WERI-Rb-1 (cell line): ENCODE data around the gene C18orf32.
A peak's percentile ranks its signal among the peaks of the same experiment; 100 is the strongest.
"Not testable (repeated sequence)": the region's sequence is repeated elsewhere in the genome, so short reads cannot be mapped to it uniquely, and the experiment has no call there.

Source experiments
- DNase-seq: peaks from one replicate; pipeline ENCODE4 v3.0.0-alpha.2; 2020
- H3K27ac ChIP-seq: fragments of 250-450 bp; sonication (Bioruptor Pico); 2 replicates; pipeline ENCODE4 v1.5.1; 2020; ENCODE audit warnings: mild to moderate bottlenecking, moderate library complexity
- H3K27me3 ChIP-seq: fragments of 250-450 bp; sonication (Bioruptor Pico); 2 replicates; pipeline ENCODE4 v1.5.1; 2021; ENCODE audit warnings: mild to moderate bottlenecking, low read depth, moderate library complexity; ENCODE audit not compliant: insufficient read depth, severe bottlenecking
- H3K36me3 ChIP-seq: fragments of 250-450 bp; sonication (Bioruptor Pico); 2 replicates; pipeline ENCODE4 v1.5.1; 2020; ENCODE audit warnings: mild to moderate bottlenecking, moderate library complexity
- H3K4me3 ChIP-seq: 2 replicates; pipeline ENCODE4 v1.5.1; 2011; ENCODE audit warnings: low read depth, mild to moderate bottlenecking, control low read depth, low read length
- H3K9me3 ChIP-seq: fragments of 250-450 bp; sonication (Bioruptor Pico); 2 replicates; pipeline ENCODE4 v1.5.1; 2021; ENCODE audit warnings: mild to moderate bottlenecking, moderate library complexity; ENCODE audit not compliant: severe bottlenecking
- TF ChIP-seq, protein P1 (sequence below): IDR thresholded peaks from 2 replicates; pipeline ENCODE4 v1.5.1; 2011; ENCODE audit warnings: low read depth, mild to moderate bottlenecking, control low read depth, inconsistent platforms, low read length

Gene C18orf32

DNA sequence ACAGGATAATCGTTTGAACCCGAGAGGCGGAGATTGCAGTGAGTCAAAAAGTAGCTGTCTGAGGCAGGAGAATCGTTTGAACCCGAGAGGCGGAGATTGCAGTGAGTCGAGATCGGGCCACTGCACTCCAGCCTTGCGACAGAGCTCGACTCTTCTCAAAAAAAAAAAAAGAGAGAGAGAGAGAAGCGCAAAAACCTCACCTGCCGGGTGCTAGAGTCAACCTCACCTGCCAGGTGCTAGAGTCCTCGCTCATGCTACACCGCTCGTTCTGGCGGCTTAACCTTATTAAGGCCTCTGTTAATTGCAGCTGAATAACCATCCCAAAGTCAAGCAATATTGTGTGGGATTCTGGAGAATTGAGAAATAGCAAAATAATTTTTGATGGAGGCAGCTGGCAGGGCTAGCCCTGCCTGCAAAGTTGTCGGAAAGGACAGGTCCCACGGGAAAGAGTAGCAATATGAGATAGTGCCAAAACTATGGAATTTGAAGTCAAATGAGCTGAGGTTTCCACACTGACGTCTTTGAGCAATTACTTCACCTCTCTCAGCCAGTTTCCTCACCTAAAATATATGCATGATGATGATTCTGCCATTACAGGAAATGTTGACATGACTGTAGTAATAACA lies 25.9 kb downstream of the C18orf32 start:
- H3K4me3 ChIP-seq, result peak overlapping the region; percentile 70
- TF ChIP-seq, protein P1, sequence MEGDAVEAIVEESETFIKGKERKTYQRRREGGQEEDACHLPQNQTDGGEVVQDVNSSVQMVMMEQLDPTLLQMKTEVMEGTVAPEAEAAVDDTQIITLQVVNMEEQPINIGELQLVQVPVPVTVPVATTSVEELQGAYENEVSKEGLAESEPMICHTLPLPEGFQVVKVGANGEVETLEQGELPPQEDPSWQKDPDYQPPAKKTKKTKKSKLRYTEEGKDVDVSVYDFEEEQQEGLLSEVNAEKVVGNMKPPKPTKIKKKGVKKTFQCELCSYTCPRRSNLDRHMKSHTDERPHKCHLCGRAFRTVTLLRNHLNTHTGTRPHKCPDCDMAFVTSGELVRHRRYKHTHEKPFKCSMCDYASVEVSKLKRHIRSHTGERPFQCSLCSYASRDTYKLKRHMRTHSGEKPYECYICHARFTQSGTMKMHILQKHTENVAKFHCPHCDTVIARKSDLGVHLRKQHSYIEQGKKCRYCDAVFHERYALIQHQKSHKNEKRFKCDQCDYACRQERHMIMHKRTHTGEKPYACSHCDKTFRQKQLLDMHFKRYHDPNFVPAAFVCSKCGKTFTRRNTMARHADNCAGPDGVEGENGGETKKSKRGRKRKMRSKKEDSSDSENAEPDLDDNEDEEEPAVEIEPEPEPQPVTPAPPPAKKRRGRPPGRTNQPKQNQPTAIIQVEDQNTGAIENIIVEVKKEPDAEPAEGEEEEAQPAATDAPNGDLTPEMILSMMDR, result no peak
- peaks cover 2% of the 10 kb centered on the region; the same call in 1 of the 2 replicates for H3K36me3 ChIP-seq
- H3K27me3 ChIP-seq, result no peaks in the 10 kb centered on the region
- no peak overlapping the region; the same call in 1 of the 2 replicates for H3K27ac ChIP-seq
- no peak for DNase-seq
- no peaks in the 10 kb centered on the region for H3K9me3 ChIP-seq

DNA sequence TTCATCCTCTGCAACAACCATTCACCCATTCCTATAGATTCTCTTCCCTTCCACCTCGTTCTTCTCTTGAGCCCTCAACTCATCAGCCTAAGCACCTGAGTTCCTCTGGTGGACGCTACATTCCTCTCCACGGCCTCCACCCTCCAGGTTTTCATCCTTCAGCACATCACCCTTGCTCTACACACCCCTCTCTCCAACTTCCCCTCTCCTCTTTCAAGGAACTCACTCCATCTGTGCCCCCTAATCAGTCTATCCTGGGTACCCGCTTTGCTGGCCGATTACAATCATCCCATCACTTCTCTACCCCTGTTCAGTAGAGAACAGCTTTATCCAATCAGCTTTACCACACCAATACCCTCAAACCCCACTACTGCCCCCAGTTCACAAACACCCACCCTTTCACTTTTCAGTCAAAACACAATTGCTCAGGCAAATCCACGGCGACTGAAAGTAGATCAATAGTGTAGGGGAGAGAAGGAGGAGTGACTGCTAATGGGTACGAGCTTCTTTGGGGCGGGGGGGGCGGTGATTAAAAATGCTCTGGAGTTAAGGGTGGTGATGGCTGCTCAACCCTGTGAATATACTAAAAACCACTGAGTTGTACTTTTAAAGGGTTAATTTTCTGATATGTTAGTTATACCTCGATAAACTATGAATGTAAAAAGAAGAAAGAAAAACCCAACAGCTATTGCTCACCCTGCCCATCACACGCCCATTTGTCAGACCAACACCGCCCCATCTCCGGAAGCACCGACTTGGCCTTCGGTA lies 27.4 kb downstream of the C18orf32 start:
- Histone ChIP-seq H3K36me3 (peaks cover 2% of the 10 kb centered on the region; the same call in 1 of the 2 replicates), H3K27ac (peak overlapping the region; percentile 88), H3K9me3 (no peaks in the 10 kb centered on the region), H3K4me3 (peak overlapping the region; percentile 70), H3K27me3 (no peaks in the 10 kb centered on the region)
- TF ChIP-seq, protein P1, result no peak
- peak; percentile 30 for DNase-seq

DNA sequence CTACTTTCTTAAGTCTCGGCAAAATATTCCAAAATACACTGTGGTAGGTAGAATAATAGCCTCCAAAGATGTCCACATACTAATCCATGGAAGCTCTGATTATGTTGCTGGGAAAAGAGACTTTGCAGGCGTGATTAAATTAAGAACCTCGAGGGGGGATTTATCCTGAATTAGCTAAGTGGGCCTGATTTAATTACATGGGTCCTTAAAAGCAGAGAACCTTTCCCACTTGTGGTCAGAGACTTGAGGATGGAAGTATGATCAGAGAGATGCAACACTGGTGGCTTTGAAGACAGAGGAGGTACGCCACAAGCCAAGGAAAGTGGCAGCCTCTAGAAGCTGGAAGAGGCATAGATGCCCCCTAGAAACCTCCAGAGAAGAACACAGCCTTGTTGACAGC lies 29.4 kb downstream of the C18orf32 start:
- H3K36me3 ChIP-seq, result peaks cover 10% of the 10 kb centered on the region
- H3K9me3 ChIP-seq, result peaks cover 7% of the 10 kb centered on the region
- TF ChIP-seq, protein P1, result no peak

DNA sequence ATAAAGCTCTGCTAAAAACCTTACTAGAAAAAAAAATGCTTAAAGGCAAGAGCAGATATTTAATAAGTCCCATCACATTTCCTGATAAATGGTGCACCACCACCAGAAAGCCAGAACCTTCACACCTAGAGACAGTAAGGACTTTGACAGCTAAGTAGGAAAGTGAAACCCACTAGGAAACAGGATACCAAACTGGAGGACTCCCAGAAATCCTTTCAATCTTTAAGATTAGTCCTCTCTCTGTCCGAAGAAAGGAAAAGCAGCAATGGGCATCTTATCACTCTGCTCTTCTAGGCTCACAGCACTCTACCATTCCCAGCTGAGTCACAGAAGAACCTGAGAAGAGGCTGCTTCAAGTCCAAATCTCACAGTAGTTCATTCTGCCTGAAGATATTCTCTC lies 30.2 kb downstream of the C18orf32 start:
- Histone ChIP-seq H3K4me3 (0 out of 2 replicates have a peak overlapping the region, but pooled peaks have one; percentile 9), H3K36me3 (peaks cover 10% of the 10 kb centered on the region), H3K27me3 (no peaks in the 10 kb centered on the region), H3K9me3 (peaks cover 8% of the 10 kb centered on the region), H3K27ac (no peak overlapping the region; the same call in 1 of the 2 replicates)
- no peak for DNase-seq
- TF ChIP-seq, protein P1, result no peak

More for the DNA sequence above, 29.4 kb downstream of the C18orf32 start:
- peak; percentile 38 for DNase-seq
- no peak overlapping the region for H3K27ac ChIP-seq
- no peaks in the 10 kb centered on the region for H3K27me3 ChIP-seq
- H3K4me3 ChIP-seq, result peak overlapping the region; percentile 9; the same call in 1 of the 2 replicates

DNA sequence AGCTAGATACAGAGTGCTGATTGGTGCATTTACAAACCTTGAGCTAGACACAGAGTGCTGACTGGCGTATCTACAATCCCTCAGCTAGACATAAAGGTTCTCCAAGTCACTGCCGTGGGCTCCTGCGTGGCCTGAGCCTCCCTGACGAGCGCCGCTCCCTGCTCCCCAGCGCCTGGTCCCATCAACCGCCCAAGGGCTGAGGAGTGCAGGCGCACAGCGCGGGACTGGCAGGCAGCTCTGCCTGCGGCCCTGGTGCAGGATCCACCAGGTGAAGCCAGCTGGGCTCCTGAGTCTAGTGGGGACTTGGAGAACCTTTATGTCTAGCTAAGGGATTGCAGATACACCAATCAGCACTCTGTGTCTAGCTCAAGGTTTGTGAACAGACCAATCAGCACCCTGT lies 34.5 kb downstream of the C18orf32 start:
- peaks cover 15% of the 10 kb centered on the region for H3K36me3 ChIP-seq
- not testable (repeated sequence) for H3K27me3 ChIP-seq, DNase-seq, H3K9me3 ChIP-seq, H3K4me3 ChIP-seq, H3K27ac ChIP-seq

DNA sequence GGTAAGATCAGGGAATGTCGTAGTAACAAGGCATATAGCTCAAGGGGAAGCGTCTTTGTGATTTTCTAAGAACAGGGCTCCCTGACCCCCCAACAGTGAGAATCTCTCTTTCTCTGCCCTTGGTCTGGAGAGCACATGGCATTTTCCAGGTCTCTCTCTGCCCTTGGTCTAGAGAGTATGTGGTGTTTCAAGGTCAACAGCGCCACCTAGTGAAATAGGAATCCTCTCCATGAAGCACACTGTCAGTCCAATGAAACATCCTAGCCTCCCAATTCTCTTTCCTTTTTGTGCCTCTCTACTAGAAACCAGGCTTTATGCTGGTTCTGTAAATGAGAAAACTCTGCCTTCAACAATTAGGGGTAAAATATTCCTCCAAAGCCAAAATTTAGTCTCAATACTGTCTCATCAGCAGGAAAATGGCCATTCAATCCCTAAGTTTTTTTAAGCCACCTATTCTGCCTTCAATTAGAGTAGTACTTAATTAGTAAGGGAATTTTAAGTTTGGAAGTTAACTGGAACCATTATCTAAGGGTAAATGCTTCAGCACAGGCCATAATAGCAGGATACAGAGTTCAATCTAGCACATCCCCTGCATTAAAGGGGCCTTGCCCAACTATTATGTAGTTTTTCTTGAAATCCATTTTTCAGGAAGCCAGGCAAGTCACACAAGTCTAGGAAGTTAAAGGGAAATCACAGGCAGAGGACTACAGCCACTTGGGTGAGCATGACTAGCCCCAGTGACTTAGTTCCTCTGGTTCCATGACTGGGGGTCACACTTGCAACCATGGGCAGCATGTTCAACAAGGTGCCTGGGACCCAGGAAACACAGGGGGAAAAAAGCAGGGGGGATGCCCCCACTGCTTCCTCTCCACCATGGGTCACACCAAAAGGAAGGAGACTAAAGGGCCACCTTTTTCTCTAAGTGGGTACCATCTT lies 39.0 kb downstream of the C18orf32 start:
- Histone ChIP-seq H3K27ac (no peak overlapping the region), H3K9me3 (peaks cover 6% of the 10 kb centered on the region), H3K27me3 (no peaks in the 10 kb centered on the region), H3K4me3 (no peak overlapping the region), H3K36me3 (peaks cover 9% of the 10 kb centered on the region)
- TF ChIP-seq, protein P1, result peak; percentile 92
- peak; percentile 75 for DNase-seq
